Astrocyte of the cerebellum (primary cell): ENCODE measurements around the gene ZNF614.
"Not testable (repeated sequence)": the region's sequence is repeated elsewhere in the genome, so short reads cannot be mapped to it uniquely, and the experiment has no call there.

Source experiments
- DNase-seq: peaks from one replicate; pipeline ENCODE4 v3.0.0-alpha.2; 2011; ENCODE audit warnings: low read depth
- H3K4me3 ChIP-seq: 2 replicates; pipeline ENCODE4 v1.5.1; 2011; ENCODE audit warnings: mild to moderate bottlenecking, low read depth, low read length, moderate library complexity
- CTCF ChIP-seq: IDR thresholded peaks from 2 replicates; pipeline ENCODE4 v1.5.1; 2012; ENCODE audit warnings: low read length, low read depth, moderate library complexity, mild to moderate bottlenecking; ENCODE audit errors: missing control alignments
- in situ Hi-C: cut with HindIII; loops from 2 replicates; pipeline ENCODE4 v1.10.0; 2017; ENCODE audit warnings: low sequenced_read_pairs

The ZNF614 gene

GRCh38 chr19:52048555-52049501 lies 20.6 kb upstream of the ZNF614 start, which contains the start of gene ZNF432:
Gene ZNF432, minus strand, starts transcription at chr19:52048838. Its CDS starts 1,970 bp downstream, at chr19:52046868.
- DNase-seq = peak; percentile 89
- in situ Hi-C loops = no loop called here
- TF ChIP-seq CTCF = no peak
- peak within 1 kb of the TSS; percentile 61 for H3K4me3 ChIP-seq

- H3K4me3 ChIP-seq = no peak overlapping the region
- in situ Hi-C loops = no loop called here
- TF ChIP-seq CTCF = no peak
- DNase-seq = no peak
Observed at GRCh38 chr19:52039169-52039568, 11.0 kb upstream of the ZNF614 start.

GRCh38 chr19:52034051-52034728 lies 6.0 kb upstream of the ZNF614 start:
- DNase-seq = no peak
- no peak overlapping the region for H3K4me3 ChIP-seq
- in situ Hi-C loops = no loop called here
- no peak for TF ChIP-seq CTCF

- DNase-seq = no peak
- H3K4me3 ChIP-seq = peak overlapping the region; percentile 59
- no peak for TF ChIP-seq CTCF
- in situ Hi-C loops = no loop called here
Observed at GRCh38 chr19:52028780-52029123, 573 bp upstream of the ZNF614 start.

- in situ Hi-C loops, DNase-seq, H3K4me3 ChIP-seq: not testable (repeated sequence)
Observed at GRCh38 chr19:52026255-52026990, 1.8 kb downstream of the ZNF614 start.

GRCh38 chr19:52024478-52024877 lies 3.7 kb downstream of the ZNF614 start:
- H3K4me3 ChIP-seq, in situ Hi-C loops, DNase-seq: not testable (repeated sequence)

GRCh38 chr19:52022193-52022592 lies 6.0 kb downstream of the ZNF614 start:
- in situ Hi-C loops = no loop called here
- no peak for TF ChIP-seq CTCF
- no peak overlapping the region for H3K4me3 ChIP-seq
- no peak for DNase-seq
